Neuron (in vitro differentiated cells): Measurements from ENCODE around the gene CDK15.
A peak's percentile ranks its signal among the peaks of the same experiment; 100 is the strongest.

Experiments used
- H2AFZ ChIP-seq: one replicate; pipeline ENCODE4 v1.6.1; 2013; ENCODE audit warnings: low read depth, mild to moderate bottlenecking, inconsistent platforms, low read length, moderate library complexity
- H3K27me3 ChIP-seq: one replicate; pipeline ENCODE4 v1.6.1; 2013; ENCODE audit warnings: low read length; ENCODE audit not compliant: insufficient read depth
- H3K36me3 ChIP-seq: one replicate; pipeline ENCODE4 v1.6.1; 2013; ENCODE audit warnings: low read length; ENCODE audit not compliant: insufficient read depth
- H3K4me1 ChIP-seq: one replicate; pipeline ENCODE4 v1.6.1; 2013; ENCODE audit warnings: low read length; ENCODE audit not compliant: insufficient read depth
- H3K4me3 ChIP-seq: 2 replicates; pipeline ENCODE4 v1.5.1; 2013; ENCODE audit warnings: mild to moderate bottlenecking, low read length, moderate library complexity
- H3K9me3 ChIP-seq: one replicate; pipeline ENCODE4 v1.6.1; 2013; ENCODE audit warnings: low read length

Gene CDK15

GRCh38 chr2:201933792-201934237 lies 127.5 kb downstream of the CDK15 start:
- Histone ChIP-seq H2AFZ (peak overlapping the region; percentile 29), H3K27me3 (peaks cover 7% of the 10 kb centered on the region), H3K4me1 (peaks cover 26% of the 10 kb centered on the region), H3K36me3 (no peaks in the 10 kb centered on the region), H3K4me3 (peak overlapping the region; percentile 3), H3K9me3 (no peaks in the 10 kb centered on the region)

GRCh38 chr2:201936817-201937216 lies 130.5 kb downstream of the CDK15 start:
- Histone ChIP-seq H3K9me3 (no peaks in the 10 kb centered on the region), H3K36me3 (no peaks in the 10 kb centered on the region), H3K27me3 (no peaks in the 10 kb centered on the region), H3K4me3 (no peak overlapping the region), H2AFZ (no peak overlapping the region), H3K4me1 (peaks cover 23% of the 10 kb centered on the region)

GRCh38 chr2:201937343-201937742 lies 131.0 kb downstream of the CDK15 start:
- H3K4me1 ChIP-seq, result peaks cover 18% of the 10 kb centered on the region

GRCh38 chr2:201938156-201938775 lies 131.9 kb downstream of the CDK15 start:
- H3K4me1 ChIP-seq, result peaks cover 10% of the 10 kb centered on the region
- H3K36me3 ChIP-seq, result no peaks in the 10 kb centered on the region
- no peak overlapping the region for H2AFZ ChIP-seq
- no peak overlapping the region for H3K4me3 ChIP-seq
- H3K9me3 ChIP-seq, result no peaks in the 10 kb centered on the region
- no peaks in the 10 kb centered on the region for H3K27me3 ChIP-seq

More at GRCh38 chr2:201937343-201937742, 131.0 kb downstream of the CDK15 start:
- Histone ChIP-seq H3K9me3 (no peaks in the 10 kb centered on the region), H3K36me3 (no peaks in the 10 kb centered on the region), H3K27me3 (no peaks in the 10 kb centered on the region), H3K4me3 (no peak overlapping the region), H2AFZ (no peak overlapping the region)

- Histone ChIP-seq H3K27me3 (no peaks in the 10 kb centered on the region), H3K36me3 (no peaks in the 10 kb centered on the region), H3K9me3 (no peaks in the 10 kb centered on the region), H3K4me1 (peaks cover 7% of the 10 kb centered on the region), H3K4me3 (no peak overlapping the region), H2AFZ (no peak overlapping the region)
Observed at GRCh38 chr2:201938781-201939180, 132.4 kb downstream of the CDK15 start.

- no peak overlapping the region for H3K4me3 ChIP-seq
- no peaks in the 10 kb centered on the region for H3K36me3 ChIP-seq
- H3K9me3 ChIP-seq, result no peaks in the 10 kb centered on the region
- H2AFZ ChIP-seq, result no peak overlapping the region
- H3K4me1 ChIP-seq, result no peaks in the 10 kb centered on the region
- H3K27me3 ChIP-seq, result no peaks in the 10 kb centered on the region
Observed at GRCh38 chr2:201939453-201939941, 133.2 kb downstream of the CDK15 start.

- Histone ChIP-seq H3K9me3 (no peaks in the 10 kb centered on the region), H2AFZ (no peak overlapping the region), H3K36me3 (no peaks in the 10 kb centered on the region), H3K4me3 (no peak overlapping the region), H3K27me3 (no peaks in the 10 kb centered on the region), H3K4me1 (no peaks in the 10 kb centered on the region)
Observed at GRCh38 chr2:201942531-201942930, 136.2 kb downstream of the CDK15 start.
